Kidney (tissue), 14 donors: ENCODE results near the gene FLG. TPM values are rescaled to one million over a fixed set of nuclear protein-coding genes. Genes with fewer than 3 reads are reported as not detected.

Source experiments
- DNase-seq, 5 donors: peaks; one replicate each; pipeline ENCODE4 v3.0.0-alpha.2; 2013 to 2020
- FAIRE-seq: peaks from 2 replicates; lab custom pipeline; 2012; peaks lifted over from hg19 to GRCh38; lab: Jason Lieb, UNC
- H3K27ac ChIP-seq, 2 donors: one replicate each; pipeline ENCODE4 v1.7.0; 2013; ENCODE audit warnings: low read depth in 2 of 2, low read length in 2 of 2, inconsistent platforms in 1 of 2
- H3K27me3 ChIP-seq: one replicate; pipeline ENCODE4 v1.7.1; 2013; ENCODE audit warnings: low read length, inconsistent platforms; ENCODE audit not compliant: control insufficient read depth, insufficient read depth
- H3K36me3 ChIP-seq, 3 donors: one replicate each; pipeline versions ENCODE4 v1.7.0 to v1.7.1; 2013; ENCODE audit warnings: low read length in 3 of 3, control low read depth in 1 of 3, inconsistent platforms in 1 of 3; ENCODE audit not compliant: insufficient read depth in 3 of 3, control insufficient read depth in 2 of 3
- H3K4me1 ChIP-seq, 3 donors: one replicate each; pipeline versions ENCODE4 v1.7.0 to v1.7.1; 2013; ENCODE audit warnings: low read length in 3 of 3, inconsistent platforms in 1 of 3, low read depth in 1 of 3; ENCODE audit not compliant: control insufficient read depth in 2 of 3, insufficient read depth in 2 of 3
- H3K4me3 ChIP-seq, 3 donors: one replicate each; pipeline versions ENCODE4 v1.7.0 to v1.8.1; 2013; ENCODE audit warnings: low read length in 3 of 3, control low read depth in 1 of 3, inconsistent platforms in 1 of 3
- H3K9ac ChIP-seq, 3 donors: one replicate each; pipeline versions ENCODE4 v1.7.0 to v1.7.1; 2013; ENCODE audit warnings: low read length in 3 of 3, control low read depth in 1 of 3, inconsistent platforms in 1 of 3
- H3K9me3 ChIP-seq, 3 donors: one replicate each; pipeline versions ENCODE4 v1.7.0 to v1.7.1; 2013; ENCODE audit warnings: low read length in 3 of 3, control low read depth in 1 of 3, inconsistent platforms in 1 of 3; ENCODE audit not compliant: control insufficient read depth in 2 of 3, insufficient read depth in 1 of 3
- intact Hi-C: fragments of 100-400 bp; cut with DNase I; formaldehyde crosslinking; loops from one replicate; pipeline ENCODE4 v1.11.1; 2022
- polyA plus RNA-seq: library from polyadenylated mRNA; stranded (reverse); fragments of 350-450 nt; fragmentation: Illumina TruSeq; extraction: RNeasy Lipid Tissue Mini Kit (QIAGEN cat#74804); gene quantifications from one replicate; pipeline ENCODE4 v1.2.3, GENCODE V29; 2014; ENCODE audit warnings: low read depth, low replicate concordance; ENCODE audit not compliant: insufficient read depth
- total RNA-seq: library from RNA; stranded (reverse); fragmentation: NEBNext Ultra II Directional; extraction: Animal tissue kit (Norgen Biotek cat#: 25700); gene quantifications from one replicate; pipeline ENCODE4 v1.2.1, GENCODE V29; 2021
- TF ChIP-seq, protein P1 (sequence below): IDR thresholded peaks from 3 replicates; pipeline ENCODE4 v1.5.1; 2012; ENCODE audit warnings: mild to moderate bottlenecking, moderate library complexity, borderline replicate concordance; ENCODE audit not compliant: insufficient read depth; ENCODE audit errors: extremely low read depth
- donor health status: control.
- donor health status: control.
- donor health status: control.
- donor health status: control.
- donor health status: control.
- donor health status: DM: yes; HTN: yes; CAD: no.
- donor health status: Normal renal cell carcinoma (clear cell type).

FLG gene
- total and polyA plus RNA-seq, 2 donors from 2014 or later, result not detected

DNA sequence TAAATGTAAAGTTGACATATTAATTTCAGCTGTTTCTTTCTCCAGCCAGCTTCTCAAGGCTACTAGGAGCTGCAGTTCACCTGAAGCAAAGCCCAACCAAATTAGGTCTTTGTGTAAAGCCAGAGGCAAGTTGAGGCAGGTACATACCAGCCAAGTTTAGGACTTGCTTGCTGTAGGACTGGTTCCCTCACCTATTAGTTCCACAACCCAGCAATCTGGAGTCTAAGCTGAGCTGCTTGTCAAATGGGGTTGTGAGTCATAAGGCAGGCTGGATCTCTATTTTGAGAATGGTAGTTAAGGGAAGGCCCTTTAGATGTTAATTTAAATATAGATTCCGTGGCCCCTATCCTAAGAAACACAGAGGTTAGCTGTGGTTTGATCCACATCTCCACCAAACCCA is 42.4 kb upstream of the FLG start:
- FAIRE-seq (no peak), DNase-seq (no peak)
- Histone ChIP-seq H3K27ac (no peak overlapping the region), H3K4me3 (no peak overlapping the region), H3K9ac (no peak overlapping the region), H3K4me1 (no peaks in the 10 kb centered on the region), H3K36me3 (no peaks in the 10 kb centered on the region), H3K9me3 (no peaks in the 10 kb centered on the region), H3K27me3 (no peaks in the 10 kb centered on the region)
- TF ChIP-seq, protein P1, sequence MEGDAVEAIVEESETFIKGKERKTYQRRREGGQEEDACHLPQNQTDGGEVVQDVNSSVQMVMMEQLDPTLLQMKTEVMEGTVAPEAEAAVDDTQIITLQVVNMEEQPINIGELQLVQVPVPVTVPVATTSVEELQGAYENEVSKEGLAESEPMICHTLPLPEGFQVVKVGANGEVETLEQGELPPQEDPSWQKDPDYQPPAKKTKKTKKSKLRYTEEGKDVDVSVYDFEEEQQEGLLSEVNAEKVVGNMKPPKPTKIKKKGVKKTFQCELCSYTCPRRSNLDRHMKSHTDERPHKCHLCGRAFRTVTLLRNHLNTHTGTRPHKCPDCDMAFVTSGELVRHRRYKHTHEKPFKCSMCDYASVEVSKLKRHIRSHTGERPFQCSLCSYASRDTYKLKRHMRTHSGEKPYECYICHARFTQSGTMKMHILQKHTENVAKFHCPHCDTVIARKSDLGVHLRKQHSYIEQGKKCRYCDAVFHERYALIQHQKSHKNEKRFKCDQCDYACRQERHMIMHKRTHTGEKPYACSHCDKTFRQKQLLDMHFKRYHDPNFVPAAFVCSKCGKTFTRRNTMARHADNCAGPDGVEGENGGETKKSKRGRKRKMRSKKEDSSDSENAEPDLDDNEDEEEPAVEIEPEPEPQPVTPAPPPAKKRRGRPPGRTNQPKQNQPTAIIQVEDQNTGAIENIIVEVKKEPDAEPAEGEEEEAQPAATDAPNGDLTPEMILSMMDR, result no peak
- intact Hi-C loops, result no loop called here

DNA sequence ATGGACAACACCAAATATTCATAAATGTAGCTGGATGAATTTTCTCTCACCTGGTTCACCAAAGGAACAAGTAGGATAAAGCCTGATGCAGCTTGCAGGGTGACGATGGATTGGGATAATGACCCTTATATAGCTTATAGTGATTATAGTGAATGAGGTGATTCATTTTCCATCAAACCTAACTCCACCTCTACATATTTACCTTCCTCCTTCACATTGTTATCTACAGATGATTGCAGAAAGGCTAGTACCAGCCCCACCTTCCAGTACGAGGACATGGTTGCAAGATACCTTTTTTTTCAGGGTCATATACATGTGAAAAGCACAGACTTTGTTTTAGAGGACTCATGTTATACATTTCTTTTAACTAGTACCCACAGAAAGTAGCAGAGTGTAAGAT is 34.9 kb upstream of the FLG start, which contains the start of gene FLG2:
Gene FLG2, minus strand, starts transcription at position 101 of the 400 bp plus-strand sequence. CDS start 1,122 bp downstream, outside the sequence.
- Histone ChIP-seq H3K9ac (no peak within 1 kb of the TSS), H3K27ac (no peak within 1 kb of the TSS), H3K27me3 (no peaks in the 10 kb centered on the region), H3K4me3 (no peak within 1 kb of the TSS), H3K4me1 (no peaks in the 10 kb centered on the region), H3K36me3 (no peaks in the 10 kb centered on the region), H3K9me3 (no peaks in the 10 kb centered on the region)
- TF ChIP-seq, protein P1, result no peak
- DNase-seq (no peak), FAIRE-seq (no peak)
- intact Hi-C loops, result no loop called here

DNA sequence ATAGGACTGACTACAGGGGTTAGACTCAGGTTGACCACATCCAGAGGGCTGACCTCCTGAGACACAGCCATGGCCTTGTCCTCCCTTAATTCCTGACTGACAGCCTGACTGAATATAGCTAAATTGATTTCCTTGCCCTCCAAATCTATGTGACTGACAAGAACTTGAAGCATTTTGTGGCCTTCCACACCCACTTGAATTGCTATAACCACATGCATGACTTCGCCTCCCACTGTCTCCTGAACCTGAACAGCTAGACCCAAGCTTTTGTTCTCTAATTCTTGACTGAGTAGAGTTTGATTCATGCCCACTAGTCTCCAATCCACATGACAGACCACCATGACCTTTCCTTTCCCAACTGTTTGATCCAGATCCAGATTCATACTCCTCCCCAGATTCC is 31.7 kb upstream of the FLG start:
- no peak for FAIRE-seq
- TF ChIP-seq, protein P1, result no peak
- H3K4me1 ChIP-seq, result no peaks in the 10 kb centered on the region
- no peak overlapping the region for H3K4me3 ChIP-seq
- DNase-seq, result no peak
- H3K27ac ChIP-seq, result no peak overlapping the region
- H3K27me3 ChIP-seq, result no peaks in the 10 kb centered on the region
- intact Hi-C loops, result no loop called here
- no peak overlapping the region for H3K9ac ChIP-seq
- H3K36me3 ChIP-seq, result peaks cover 0 to 2% (median 0%) of the 10 kb centered on the region in 3 donors
- H3K9me3 ChIP-seq, result peaks cover 0 to 1% (median 0%) of the 10 kb centered on the region in 3 donors

DNA sequence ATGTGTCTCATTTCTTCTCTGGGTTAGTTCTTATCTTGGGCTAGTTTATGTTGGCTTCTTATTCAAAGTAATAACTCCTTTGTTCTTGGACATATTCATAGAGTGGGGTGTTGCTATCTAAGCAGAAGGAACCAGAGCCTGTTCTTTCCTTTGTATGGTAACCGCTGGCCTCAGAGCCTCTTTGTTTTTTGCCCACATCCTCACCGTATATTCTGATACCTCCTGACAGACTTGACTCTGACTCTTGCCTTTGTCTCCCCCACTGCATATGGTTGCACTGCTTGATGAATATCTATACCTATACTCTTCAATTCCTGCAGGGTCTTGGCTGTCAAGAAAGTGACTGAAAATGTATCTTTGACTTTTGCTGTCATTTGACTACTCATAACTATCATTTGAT is 24.6 kb upstream of the FLG start:
- DNase-seq, result no peak
- H3K4me1 ChIP-seq, result no peaks in the 10 kb centered on the region
- TF ChIP-seq, protein P1, result no peak

More for the DNA sequence above, 24.6 kb upstream of the FLG start:
- H3K27me3 ChIP-seq, result no peaks in the 10 kb centered on the region
- peaks cover 0 to 1% (median 0%) of the 10 kb centered on the region in 3 donors for H3K9me3 ChIP-seq
- H3K4me3 ChIP-seq, result no peak overlapping the region
- H3K36me3 ChIP-seq, result peaks cover 0 to 2% (median 0%) of the 10 kb centered on the region in 3 donors
- intact Hi-C loops, result no loop called here
- H3K9ac ChIP-seq, result no peak overlapping the region
- no peak overlapping the region for H3K27ac ChIP-seq
- no peak for FAIRE-seq
